GM11168 (cell line): ENCODE data around the gene NT5C2.

Experiments used
- in situ Hi-C: fragments of 300-500 bp; cut with MboI; formaldehyde crosslinking; loops from one replicate; pipeline ENCODE4 v1.12.0; 2022; ENCODE audit warnings: low sequenced_read_pairs; ENCODE audit not compliant: unreplicated experiment

Gene NT5C2

DNA sequence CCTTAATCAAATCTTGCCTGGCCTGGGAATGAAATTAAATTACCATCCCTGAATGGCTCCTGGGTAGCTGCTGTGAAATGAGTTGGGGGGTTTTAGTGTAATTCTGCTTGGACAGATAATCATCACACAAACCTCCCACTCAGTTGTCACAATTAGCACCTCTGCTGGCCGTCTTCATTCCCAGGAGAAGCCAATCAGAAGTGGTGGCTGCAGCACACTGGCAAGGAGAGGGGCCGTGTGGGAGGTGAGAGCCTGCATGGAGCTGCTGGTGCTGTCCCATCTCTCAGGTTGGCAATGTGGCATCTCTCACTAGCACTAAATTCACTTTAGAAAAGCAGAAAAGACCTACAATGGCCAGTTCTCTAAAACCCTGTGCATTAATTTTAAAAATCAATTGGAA lies 92.5 kb downstream of the NT5C2 start:
- in situ Hi-C loops: no loop called here

DNA sequence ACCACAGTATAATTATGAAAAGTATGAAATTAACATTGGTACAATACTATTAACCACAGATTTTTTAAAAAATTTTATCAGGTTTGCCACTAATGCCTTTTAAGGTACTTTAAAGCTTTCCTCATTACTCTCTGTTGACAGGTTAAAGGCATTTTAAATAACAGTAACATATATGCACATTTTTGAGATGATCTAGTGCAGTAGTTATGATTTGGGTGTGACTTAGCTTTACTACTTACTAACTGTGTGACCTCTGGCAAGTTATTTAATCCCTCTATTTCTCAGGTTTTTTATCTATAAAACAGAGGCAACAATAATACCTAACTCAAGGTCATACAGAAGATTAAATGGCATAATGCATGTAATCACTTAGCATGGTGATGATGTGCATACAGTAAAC lies 94.8 kb downstream of the NT5C2 start:
- in situ Hi-C loops: loop anchor here (10.0 kb wide), 1 partner anchor 137 kb away; no protein-coding TSS in a partner anchor

DNA sequence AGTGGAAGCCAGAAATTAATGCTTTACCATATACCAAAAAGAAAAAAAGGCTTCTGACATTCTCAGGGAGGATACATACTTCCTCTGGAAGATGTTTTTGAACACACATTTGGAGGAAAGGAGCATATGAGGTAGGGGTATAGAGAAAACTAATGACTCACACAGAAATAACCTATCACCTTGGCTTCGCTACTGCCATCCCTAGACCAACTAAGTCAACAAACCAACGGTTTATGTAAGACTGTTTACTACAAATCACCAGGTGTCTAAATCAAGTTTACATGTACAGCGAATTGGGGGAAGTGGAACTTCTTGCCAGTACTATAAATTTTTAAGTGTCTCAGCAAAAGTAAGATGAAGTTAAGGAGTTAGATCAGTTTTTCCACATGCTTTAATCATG lies 96.9 kb downstream of the NT5C2 start:
- in situ Hi-C loops: loop anchor here (10.0 kb wide), 1 partner anchor 139 kb away; no protein-coding TSS in a partner anchor

DNA sequence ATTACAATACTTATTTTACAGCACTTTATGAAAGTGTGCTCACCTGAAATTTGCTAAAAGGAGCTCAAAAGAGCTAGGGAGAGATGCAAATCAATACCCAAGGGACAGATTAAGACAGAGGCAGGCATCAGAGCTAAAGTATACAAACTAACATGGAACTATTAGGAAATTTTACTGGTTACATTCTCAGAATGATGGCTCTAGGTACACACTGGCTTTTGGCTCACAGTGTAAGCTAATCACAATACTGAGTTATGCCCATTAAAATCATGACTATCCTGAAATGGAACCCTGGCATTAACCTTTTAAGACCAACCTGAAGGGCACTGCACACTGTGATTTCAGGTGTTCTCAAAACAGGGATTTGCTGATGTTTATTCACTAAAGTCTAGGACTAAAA lies 98.1 kb downstream of the NT5C2 start:
- in situ Hi-C loops: loop anchor here (10.0 kb wide), 1 partner anchor 140 kb away; no protein-coding TSS in a partner anchor

DNA sequence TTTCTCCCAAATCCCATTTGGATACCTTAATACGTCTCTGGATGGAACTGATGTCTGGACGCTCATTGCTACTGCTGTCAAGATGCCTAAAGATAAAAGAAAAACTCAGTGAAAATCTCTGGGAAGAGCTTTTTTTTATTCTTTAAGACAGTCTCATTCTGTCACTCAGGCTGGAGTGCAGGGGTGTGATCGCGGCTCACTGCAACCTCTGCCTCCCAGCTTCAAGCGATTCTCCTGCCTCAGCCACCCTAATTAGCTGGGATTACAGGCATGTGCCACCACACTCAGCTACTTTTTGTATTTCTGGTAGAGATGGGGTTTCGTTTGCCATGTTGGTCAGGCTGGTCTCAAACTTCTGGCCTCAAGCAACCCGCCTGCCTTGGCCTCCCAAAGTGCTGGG lies 102.2 kb downstream of the NT5C2 start:
- in situ Hi-C loops: loop anchor here (10.0 kb wide), 1 partner anchor 144 kb away; no protein-coding TSS in a partner anchor

DNA sequence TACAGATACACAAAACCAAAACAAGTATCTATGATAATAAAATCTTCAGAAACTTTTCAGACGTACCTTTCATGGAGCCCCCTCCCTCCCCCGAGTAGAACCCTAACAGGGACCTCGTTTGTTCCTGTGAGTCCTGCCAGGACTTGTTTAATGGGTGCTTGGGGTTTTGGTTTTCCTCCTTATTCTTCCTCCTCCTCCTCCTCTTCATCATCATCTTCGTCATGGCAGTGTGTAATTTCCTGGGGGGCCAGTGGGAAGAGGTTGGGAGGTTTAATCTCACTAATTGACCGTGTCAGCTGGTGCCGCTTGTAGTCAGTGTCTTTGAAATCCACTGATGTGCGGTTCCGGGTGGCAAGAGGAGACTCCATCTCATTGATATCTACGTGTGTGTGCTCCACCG lies 103.6 kb downstream of the NT5C2 start:
- in situ Hi-C loops: no loop called here

DNA sequence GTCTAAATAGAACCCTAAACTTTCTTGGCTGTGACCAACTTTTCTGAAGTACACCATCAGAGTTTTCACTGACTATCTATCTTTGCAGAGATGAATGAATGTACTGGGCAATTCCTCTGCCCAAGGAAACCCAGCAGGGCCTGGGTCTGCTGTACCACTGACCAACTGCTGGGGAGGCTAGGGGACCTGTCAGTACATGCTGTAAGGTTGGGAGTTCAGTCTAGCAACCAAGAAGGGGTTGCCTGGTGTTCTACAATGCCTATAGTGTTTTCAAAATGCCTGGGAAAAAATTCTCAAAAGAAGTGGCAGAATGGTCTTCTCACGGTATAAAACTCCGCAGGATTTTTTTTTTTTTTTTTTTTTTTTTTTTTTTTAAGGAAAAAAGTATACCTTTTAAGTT lies 106.3 kb downstream of the NT5C2 start:
- in situ Hi-C loops: no loop called here

DNA sequence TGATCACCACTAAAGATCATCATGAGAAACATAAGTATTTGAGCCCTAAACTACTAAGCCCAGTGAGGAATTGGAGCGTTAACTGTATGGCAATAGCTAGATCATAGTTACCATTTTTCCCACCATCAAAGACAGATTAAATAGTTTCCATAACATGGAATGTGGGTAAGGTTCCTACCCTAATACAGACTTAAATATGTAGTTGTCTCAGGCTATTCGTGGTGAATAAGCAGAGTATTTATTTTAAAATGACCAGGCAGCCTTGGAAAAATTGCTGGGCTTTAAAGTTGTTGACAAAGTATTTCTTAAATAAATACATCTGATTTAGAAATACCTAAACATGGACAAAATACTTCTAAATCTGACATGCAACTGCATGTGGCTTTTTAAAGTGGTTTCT lies 106.8 kb downstream of the NT5C2 start:
- in situ Hi-C loops: no loop called here

DNA sequence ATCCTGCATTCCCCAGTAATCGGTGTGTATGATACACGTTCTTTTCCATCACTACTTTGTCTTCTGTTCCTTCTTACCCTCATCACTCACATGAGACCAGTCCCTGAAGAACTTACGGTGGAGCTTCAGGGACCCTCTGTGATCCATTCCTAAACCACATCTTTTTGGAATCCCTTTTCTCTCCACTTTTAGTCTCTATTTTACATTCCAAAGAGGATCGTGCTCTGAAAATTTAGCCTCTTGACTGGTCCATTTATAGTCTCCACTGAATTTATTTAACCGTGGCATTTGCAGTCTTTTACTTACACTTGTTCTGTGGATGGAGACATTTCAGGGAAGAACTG lies 109.1 kb downstream of the NT5C2 start:
- in situ Hi-C loops: no loop called here

DNA sequence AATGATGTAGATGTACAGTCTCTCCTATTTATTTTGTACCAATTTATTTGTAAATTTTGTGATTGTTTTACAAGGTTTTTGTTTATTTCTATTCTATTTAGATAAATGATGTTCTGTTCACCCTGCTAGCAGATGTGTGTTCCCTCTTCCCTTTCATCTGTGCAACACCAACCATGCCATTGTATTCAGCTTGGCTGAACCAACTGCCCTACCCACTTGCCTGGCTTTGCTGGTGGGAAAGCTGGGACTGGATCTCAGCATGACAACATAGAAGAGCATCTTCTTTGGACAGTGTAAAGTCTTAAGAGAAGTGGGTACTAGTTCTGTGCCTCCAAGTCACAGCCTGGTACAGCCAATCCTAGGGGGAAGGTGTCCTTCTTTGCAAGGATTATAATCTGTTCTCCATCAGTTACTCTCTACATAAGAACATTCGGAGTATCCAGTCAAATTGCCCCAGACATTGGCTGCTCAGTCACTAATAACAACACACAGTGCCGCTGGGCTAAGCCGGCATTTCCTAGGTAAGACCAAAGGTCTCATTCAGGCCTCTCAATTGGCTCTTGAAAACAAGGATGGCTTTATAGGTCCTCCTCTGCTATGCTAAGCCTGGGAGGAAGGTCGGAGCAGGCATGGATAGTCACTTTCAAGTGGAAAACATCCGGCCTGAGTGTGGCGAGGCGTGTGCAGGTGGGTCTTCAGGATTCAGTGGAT lies 109.7 kb downstream of the NT5C2 start:
- in situ Hi-C loops: no loop called here

DNA sequence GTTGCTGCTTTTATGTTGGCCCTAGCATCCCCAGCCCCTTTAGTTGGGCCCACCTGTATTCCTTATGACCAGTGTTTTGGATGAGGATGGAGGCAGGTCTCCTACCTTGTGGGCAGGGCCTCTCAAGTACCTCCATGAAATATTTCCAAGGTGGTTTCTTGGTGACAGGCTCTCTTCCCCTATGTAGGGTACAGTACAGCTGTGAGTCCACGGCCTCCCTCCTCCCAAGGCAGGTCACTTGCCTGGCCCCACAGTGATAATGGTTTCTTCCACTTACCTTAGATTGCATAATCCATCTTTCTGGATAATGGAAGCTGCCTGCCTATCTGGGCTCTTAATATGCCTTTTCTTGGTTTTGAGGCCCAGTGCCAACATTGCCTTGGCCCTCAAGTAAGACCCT lies 110.4 kb downstream of the NT5C2 start:
- in situ Hi-C loops: no loop called here

DNA sequence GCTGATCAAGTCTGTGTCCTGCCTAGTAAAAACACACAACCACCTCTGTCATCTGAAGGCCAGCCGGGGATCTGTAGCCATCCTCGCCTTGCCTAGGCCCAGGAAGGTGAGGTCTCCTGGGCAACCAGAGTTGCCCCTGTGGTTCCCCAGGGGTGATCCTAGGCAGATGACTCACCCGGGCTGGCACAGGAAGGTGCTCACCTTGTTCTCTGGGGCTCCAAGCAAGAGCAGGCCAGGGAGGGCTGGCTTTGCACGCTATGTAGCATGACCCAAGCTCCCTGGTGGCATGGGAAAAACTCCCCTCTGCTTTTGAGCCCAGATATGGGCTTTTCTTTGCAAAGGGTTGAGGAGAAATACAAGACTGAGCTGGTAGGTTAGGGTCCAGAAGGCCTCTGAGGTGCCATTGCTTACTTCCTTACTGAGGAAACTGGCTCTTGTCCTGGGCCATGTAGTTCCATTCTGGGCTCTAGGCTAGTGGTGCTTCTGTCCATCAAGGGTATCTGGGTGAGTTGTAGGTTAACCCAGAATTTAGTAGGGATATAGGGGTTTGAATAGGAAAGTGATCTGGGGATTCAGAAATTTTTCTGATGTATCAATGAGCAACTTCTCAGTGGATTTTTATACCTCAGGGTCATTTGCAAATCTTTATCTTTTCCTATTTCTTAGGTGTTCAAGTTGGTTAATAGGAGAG lies 112.0 kb downstream of the NT5C2 start:
- in situ Hi-C loops: no loop called here

DNA sequence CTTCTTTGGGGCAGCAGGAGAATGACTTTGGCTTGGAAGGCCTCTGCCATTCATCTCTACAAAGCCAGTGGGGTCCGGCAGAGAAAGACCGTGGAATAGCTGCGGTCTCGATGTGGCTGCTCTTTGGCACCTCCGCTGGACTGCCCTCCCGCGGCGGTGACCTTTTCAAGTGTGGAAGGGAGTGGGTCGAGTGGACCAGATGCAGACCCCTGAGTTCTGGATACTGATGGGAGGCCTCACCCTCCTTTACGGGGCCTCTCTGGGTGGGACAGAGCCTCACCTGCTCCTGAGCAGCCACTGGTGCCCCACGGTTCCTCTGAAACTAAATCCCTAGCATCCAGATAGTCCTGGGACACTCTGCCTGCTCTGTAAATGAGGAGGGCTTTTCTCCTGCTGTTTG lies 113.1 kb downstream of the NT5C2 start:
- in situ Hi-C loops: no loop called here

DNA sequence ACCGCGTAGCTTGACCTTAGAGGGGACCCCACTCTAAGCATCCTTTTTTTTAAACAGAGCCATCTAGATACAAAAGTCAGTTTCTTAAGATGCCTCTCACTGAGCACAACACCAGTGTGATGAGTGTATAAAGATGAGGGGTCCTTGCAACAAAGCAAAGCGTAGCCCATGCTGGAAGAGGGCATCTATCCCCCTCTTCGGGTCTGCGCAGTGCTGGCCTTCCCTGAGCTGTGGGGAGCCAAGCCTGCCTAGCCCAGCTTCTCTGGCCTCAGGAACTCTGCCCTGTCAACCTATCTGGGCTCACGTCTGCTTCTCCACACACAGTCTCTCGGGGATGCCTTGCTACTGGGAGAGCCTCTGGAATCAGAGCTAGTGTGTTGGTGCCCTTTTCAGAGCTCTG lies 114.0 kb downstream of the NT5C2 start:
- in situ Hi-C loops: no loop called here

DNA sequence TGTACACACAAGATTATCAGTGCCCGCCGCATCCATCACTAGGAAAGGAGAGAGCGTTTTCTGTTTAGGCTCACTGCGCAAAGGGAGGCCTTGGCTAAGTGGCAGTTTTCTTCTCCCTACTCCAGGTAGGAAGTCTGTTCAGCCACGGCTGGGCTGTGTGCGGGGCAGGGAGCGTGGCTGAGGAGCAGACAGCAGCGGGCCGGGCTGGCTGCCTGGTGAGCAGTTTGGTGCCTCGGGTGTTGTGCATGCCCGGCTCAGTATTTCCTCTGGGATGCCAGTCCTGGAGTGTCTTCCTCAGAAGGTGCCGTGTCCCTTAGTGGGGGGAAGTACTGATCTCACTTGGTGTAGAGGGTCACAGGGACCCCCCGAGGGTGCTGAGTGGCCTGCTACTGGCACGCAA lies 114.4 kb downstream of the NT5C2 start:
- in situ Hi-C loops: no loop called here

DNA sequence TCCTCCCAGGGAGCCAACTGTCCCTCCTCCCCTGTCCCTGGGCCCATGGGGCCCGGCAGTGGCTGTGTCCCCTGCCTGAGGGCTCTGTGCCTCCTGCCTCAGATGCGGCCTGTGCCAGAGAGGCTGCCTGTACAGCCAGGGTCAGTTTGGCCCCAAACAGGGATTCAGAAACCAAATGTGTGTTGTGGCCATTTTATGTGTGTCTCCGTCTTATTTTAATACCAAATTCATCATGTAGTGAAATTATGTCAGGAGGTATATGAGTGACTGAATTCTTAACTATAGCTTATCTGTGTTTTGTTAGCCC lies 114.8 kb downstream of the NT5C2 start:
- in situ Hi-C loops: no loop called here

DNA sequence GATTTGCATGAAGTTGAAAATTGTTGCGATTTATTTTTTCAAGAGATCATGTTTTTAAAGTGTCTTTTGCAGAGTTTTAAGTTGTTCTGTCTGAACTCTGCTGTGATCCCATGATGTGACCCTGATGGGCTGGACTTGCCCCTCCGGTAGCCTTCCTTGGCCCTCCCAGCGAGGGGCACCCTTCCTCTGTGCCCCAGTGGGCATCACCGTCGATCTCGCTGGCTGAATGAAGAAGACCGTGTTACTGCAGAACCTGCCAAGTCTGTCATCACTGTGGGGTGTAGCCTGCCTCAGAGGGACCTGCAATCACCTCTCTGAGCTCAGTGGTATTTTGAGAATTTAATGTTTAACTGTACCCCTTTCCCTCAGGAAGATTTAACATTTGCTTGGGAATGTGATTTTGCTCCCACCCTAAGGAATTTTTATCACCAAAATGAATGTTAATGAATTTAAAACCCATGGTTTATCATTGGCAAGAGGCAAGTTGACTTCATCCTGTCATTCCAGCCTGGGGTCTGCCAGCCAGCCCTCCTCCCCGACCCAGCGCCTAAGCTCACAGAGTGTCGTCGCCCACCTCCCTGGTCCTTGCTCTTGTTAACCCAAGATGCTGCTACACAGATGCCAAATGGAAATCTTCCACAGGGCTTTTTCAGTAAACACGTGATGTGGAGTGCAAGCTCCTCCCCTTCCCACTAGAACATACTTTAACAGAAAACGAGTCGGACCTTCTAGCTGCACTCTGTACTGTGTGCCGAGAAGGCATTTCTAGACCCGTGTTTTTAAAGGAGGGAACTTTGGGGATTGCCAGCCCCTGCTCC lies 115.4 kb downstream of the NT5C2 start:
- in situ Hi-C loops: no loop called here

DNA sequence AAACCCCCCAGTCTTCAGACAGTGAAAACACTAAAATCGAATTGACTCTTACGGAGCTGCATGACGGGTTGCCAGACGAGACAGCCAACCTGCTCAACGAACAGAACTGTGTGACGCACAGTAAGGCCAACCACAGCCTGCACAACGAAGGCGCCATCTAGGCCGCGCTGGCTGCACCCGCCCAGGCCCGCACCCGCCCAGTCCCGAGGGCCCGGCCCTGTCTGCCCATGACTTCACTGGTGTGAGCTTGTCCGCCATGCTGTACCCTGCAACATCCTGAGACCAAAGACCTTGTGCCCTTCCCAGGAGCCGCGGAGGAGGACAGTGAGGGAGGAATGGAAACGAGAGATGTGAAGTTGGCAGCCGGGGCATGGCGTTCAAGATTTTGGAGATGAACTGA lies 116.1 kb downstream of the NT5C2 start:
- in situ Hi-C loops: no loop called here

DNA sequence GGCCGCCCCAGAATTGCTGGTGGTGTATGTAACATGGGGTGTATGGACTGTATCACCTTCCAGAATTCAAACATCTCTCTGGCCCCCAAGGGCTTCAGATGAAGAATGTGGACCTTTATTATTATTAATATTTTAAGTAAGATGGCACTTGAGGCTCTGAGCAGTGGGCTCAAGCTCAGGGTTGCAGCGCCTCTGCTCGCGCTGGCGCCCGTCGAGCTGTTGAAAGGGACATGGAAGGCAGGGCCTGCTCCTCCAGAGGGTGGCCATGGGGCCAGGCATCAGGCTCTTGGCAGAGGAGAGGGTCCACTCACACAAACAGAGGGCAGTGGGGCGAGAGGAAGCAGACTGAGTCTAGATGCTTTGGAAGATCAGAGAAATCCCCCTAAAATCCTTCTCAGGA lies 120.2 kb downstream of the NT5C2 start:
- in situ Hi-C loops: no loop called here

DNA sequence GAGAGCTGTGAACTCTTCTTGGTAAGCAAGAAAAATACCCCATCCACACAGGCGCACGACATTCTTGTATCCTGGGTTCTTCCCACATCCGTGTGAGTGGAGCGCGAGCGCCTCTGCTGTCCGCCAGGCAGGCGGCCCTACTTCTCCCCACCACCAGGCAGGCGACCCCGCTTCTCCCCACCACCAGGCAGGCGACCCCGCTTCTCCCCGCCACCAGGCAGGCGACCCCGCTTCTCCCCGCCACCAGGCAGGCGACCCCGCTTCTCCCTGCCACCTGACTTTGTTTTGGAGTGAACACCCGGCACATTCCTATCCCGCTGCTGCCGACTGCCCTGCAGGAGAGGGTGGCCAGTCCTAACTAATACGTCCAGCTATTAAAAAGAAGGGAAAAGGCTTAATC lies 120.8 kb downstream of the NT5C2 start:
- in situ Hi-C loops: no loop called here
